Esophagus squamous epithelium (tissue), 4 donors: Measurements from ENCODE around the gene GRPEL1.

Source experiments
- POLR2A ChIP-seq, 4 donors: fragments of 450-650 bp; IDR thresholded peaks; one replicate each; pipeline ENCODE4 v1.6.1; 2017; ENCODE audit warnings: antibody characterized with exemption in 4 of 4, mild to moderate bottlenecking in 4 of 4, moderate library complexity in 3 of 4
- TF ChIP-seq, protein P1 (sequence below), 6 experiments: fragments of 450-650 bp in 4 of 6; fragments of 200-600 bp in 2 of 6; sonication (generic) in 2 of 6; IDR thresholded peaks; one replicate each; pipeline ENCODE4 v1.5.1; 2016 to 2019; ENCODE audit warnings: antibody characterized with exemption in 6 of 6, mild to moderate bottlenecking in 4 of 6, moderate library complexity in 4 of 6

DNA sequence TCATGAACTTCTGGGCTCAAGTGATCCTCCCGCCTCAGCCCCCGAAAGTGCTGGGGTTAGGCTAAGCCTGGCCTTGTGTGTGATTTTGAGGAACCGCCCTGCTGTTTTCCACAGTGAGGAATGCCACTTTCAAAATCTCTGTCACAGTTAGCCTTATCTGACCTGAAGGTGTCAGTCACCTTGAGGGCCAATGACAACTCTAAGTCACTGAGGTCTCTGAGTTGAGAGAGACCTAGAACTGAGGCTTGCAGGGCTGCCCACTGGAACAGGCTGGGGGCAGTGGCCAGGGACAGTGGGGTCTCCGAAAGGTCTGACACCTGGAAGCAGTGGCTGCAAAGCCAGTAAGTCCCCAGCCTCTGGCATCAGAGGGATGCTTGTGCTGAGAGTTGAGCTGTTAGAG is 18.6 kb downstream of the GRPEL1 start:
- TF ChIP-seq, protein P1, sequence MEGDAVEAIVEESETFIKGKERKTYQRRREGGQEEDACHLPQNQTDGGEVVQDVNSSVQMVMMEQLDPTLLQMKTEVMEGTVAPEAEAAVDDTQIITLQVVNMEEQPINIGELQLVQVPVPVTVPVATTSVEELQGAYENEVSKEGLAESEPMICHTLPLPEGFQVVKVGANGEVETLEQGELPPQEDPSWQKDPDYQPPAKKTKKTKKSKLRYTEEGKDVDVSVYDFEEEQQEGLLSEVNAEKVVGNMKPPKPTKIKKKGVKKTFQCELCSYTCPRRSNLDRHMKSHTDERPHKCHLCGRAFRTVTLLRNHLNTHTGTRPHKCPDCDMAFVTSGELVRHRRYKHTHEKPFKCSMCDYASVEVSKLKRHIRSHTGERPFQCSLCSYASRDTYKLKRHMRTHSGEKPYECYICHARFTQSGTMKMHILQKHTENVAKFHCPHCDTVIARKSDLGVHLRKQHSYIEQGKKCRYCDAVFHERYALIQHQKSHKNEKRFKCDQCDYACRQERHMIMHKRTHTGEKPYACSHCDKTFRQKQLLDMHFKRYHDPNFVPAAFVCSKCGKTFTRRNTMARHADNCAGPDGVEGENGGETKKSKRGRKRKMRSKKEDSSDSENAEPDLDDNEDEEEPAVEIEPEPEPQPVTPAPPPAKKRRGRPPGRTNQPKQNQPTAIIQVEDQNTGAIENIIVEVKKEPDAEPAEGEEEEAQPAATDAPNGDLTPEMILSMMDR (IDR thresholded peaks at IDR 0.05) = no peak
- no peak for TF ChIP-seq POLR2A (IDR thresholded peaks at IDR 0.05)
